Measurements from ENCODE around the gene NUP205.

NUP205 gene

GRCh38 chr7:135597181-135597925 is 39.6 kb downstream of the NUP205 start:
- H3K4me2 ChIP-seq (ENCODE audit: low read depth, low read length) = no peak overlapping the region
- no peaks in the 10 kb centered on the region for H3K9me3 ChIP-seq (replicated peaks; ENCODE audit: insufficient read depth, low read length)
- TF ChIP-seq, protein P1, sequence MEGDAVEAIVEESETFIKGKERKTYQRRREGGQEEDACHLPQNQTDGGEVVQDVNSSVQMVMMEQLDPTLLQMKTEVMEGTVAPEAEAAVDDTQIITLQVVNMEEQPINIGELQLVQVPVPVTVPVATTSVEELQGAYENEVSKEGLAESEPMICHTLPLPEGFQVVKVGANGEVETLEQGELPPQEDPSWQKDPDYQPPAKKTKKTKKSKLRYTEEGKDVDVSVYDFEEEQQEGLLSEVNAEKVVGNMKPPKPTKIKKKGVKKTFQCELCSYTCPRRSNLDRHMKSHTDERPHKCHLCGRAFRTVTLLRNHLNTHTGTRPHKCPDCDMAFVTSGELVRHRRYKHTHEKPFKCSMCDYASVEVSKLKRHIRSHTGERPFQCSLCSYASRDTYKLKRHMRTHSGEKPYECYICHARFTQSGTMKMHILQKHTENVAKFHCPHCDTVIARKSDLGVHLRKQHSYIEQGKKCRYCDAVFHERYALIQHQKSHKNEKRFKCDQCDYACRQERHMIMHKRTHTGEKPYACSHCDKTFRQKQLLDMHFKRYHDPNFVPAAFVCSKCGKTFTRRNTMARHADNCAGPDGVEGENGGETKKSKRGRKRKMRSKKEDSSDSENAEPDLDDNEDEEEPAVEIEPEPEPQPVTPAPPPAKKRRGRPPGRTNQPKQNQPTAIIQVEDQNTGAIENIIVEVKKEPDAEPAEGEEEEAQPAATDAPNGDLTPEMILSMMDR (IDR thresholded peaks at IDR 0.05; ENCODE audit: low read length) = no peak
- TF ChIP-seq EZH2 (optimal IDR thresholded peaks at IDR 0.05; ENCODE audit: low read depth, low read length) = no peak
- no peak for TF ChIP-seq EZH2phosphoT487 (IDR thresholded peaks at IDR 0.05; ENCODE audit: low read length)
- DNase-seq = no peak
- no peak overlapping the region for H3K27ac ChIP-seq (ENCODE audit: low read length)
- no peak overlapping the region for H2AFZ ChIP-seq (ENCODE audit: low read length)
- H3K9ac ChIP-seq (ENCODE audit: low read length) = no peak overlapping the region
- no peaks in the 10 kb centered on the region for H3K79me2 ChIP-seq (ENCODE audit: low read length)
- no peaks in the 10 kb centered on the region for H3K9me2 ChIP-seq (replicated peaks; ENCODE audit: insufficient read depth, low read length)
- H3K4me1 ChIP-seq (ENCODE audit: low read length) = no peaks in the 10 kb centered on the region
- H3K27me3 ChIP-seq (replicated peaks; ENCODE audit: insufficient read depth, low read length) = no peaks in the 10 kb centered on the region
- no peak overlapping the region for H3K4me3 ChIP-seq (ENCODE audit: low read length)
- no peaks in the 10 kb centered on the region for H3F3A ChIP-seq (ENCODE audit: insufficient read depth, low read length)
- H3K36me3 ChIP-seq (replicated peaks; ENCODE audit: insufficient read depth, low read length) = peaks cover 26% of the 10 kb centered on the region
- no peaks in the 10 kb centered on the region for H4K20me1 ChIP-seq (ENCODE audit: insufficient read depth, low read length)

GRCh38 chr7:135597926-135598305 is 40.2 kb downstream of the NUP205 start:
- Histone ChIP-seq H3K27me3 (replicated peaks; ENCODE audit: insufficient read depth, low read length) (no peaks in the 10 kb centered on the region), H3K4me2 (ENCODE audit: low read depth, low read length) (no peak overlapping the region), H3K4me3 (ENCODE audit: low read length) (no peak overlapping the region), H2AFZ (ENCODE audit: low read length) (no peak overlapping the region), H3K9ac (ENCODE audit: low read length) (no peak overlapping the region), H3K27ac (ENCODE audit: low read length) (no peak overlapping the region), H3K9me3 (replicated peaks; ENCODE audit: insufficient read depth, low read length) (no peaks in the 10 kb centered on the region), H3K36me3 (replicated peaks; ENCODE audit: insufficient read depth, low read length) (peaks cover 26% of the 10 kb centered on the region), H3K4me1 (ENCODE audit: low read length) (no peaks in the 10 kb centered on the region), H3F3A (ENCODE audit: insufficient read depth, low read length) (no peaks in the 10 kb centered on the region), H4K20me1 (ENCODE audit: insufficient read depth, low read length) (no peaks in the 10 kb centered on the region), H3K9me2 (replicated peaks; ENCODE audit: insufficient read depth, low read length) (no peaks in the 10 kb centered on the region), H3K79me2 (ENCODE audit: low read length) (no peaks in the 10 kb centered on the region)
- TF ChIP-seq EZH2 (optimal IDR thresholded peaks at IDR 0.05; ENCODE audit: low read depth, low read length) (no peak), EZH2phosphoT487 (IDR thresholded peaks at IDR 0.05; ENCODE audit: low read length) (no peak)
- TF ChIP-seq, protein P1 (IDR thresholded peaks at IDR 0.05; ENCODE audit: low read length) = no peak
- DNase-seq = no peak

- Histone ChIP-seq H3F3A (ENCODE audit: insufficient read depth, low read length) (no peaks in the 10 kb centered on the region), H3K9ac (ENCODE audit: low read length) (no peak overlapping the region), H3K4me3 (ENCODE audit: low read length) (no peak overlapping the region), H3K4me2 (ENCODE audit: low read depth, low read length) (no peak overlapping the region), H3K4me1 (ENCODE audit: low read length) (no peaks in the 10 kb centered on the region), H3K27me3 (replicated peaks; ENCODE audit: insufficient read depth, low read length) (no peaks in the 10 kb centered on the region), H2AFZ (ENCODE audit: low read length) (no peak overlapping the region), H3K27ac (ENCODE audit: low read length) (no peak overlapping the region), H4K20me1 (ENCODE audit: insufficient read depth, low read length) (no peaks in the 10 kb centered on the region), H3K9me3 (replicated peaks; ENCODE audit: insufficient read depth, low read length) (no peaks in the 10 kb centered on the region), H3K36me3 (replicated peaks; ENCODE audit: insufficient read depth, low read length) (peaks cover 21% of the 10 kb centered on the region), H3K9me2 (replicated peaks; ENCODE audit: insufficient read depth, low read length) (no peaks in the 10 kb centered on the region), H3K79me2 (ENCODE audit: low read length) (no peaks in the 10 kb centered on the region)
- DNase-seq = no peak
- TF ChIP-seq EZH2 (optimal IDR thresholded peaks at IDR 0.05; ENCODE audit: low read depth, low read length) (no peak), EZH2phosphoT487 (IDR thresholded peaks at IDR 0.05; ENCODE audit: low read length) (no peak)
- TF ChIP-seq, protein P1 (IDR thresholded peaks at IDR 0.05; ENCODE audit: low read length) = no peak
These were observed 41.8 kb downstream of the NUP205 start for GRCh38 chr7:135599471-135599870.
